ENCODE results near the gene CRABP2. TPM values are rescaled to one million over a fixed set of nuclear protein-coding genes. Genes with fewer than 3 reads are reported as not detected.
A peak's percentile ranks its signal among the peaks of the same experiment; 100 is the strongest.

Gene CRABP2
- total and polyA plus RNA-seq, 10 donors: 1.2 to 13.1 (median 3.7) TPM

DNA sequence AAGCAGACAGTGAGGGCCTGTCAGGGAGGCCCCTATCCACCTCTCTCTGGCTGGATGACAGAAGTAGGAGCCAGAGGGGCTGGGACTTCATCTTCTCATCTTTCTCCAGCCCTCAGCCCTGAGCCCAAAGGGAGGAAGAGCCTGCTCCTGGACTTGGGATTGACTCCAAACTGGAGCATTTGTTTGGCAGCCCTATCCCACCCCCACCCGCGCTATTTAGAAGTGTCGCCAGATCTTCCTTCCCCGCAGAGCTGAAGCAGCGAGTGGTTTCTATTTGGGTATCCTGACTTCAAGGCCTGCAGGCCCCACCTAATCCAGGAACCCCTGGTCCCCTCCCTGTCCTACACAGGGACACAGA, 37.8 kb downstream of the CRABP2 start:
- H3K4me1 ChIP-seq: peaks cover 36 to 96% (median 76%) of the 10 kb centered on the region in 6 donors
- whole genome bisulfite sequencing, 5 donors: 45 to 92% (median 66%) methylated on average over 5 of the region's 5 CpGs
- H3K4me3 ChIP-seq: no peak overlapping the region
- DNase-seq: no peak
- intact Hi-C loops (cut with DNase I; ENCODE audit: low total_unique reads): no loop called here
- peaks cover 0 to 21% (median 0%) of the 10 kb centered on the region in 6 donors for H3K36me3 ChIP-seq
- no peak for TF ChIP-seq POLR2AphosphoS5 (IDR thresholded peaks at IDR 0.05)
- TF ChIP-seq, protein P1, sequence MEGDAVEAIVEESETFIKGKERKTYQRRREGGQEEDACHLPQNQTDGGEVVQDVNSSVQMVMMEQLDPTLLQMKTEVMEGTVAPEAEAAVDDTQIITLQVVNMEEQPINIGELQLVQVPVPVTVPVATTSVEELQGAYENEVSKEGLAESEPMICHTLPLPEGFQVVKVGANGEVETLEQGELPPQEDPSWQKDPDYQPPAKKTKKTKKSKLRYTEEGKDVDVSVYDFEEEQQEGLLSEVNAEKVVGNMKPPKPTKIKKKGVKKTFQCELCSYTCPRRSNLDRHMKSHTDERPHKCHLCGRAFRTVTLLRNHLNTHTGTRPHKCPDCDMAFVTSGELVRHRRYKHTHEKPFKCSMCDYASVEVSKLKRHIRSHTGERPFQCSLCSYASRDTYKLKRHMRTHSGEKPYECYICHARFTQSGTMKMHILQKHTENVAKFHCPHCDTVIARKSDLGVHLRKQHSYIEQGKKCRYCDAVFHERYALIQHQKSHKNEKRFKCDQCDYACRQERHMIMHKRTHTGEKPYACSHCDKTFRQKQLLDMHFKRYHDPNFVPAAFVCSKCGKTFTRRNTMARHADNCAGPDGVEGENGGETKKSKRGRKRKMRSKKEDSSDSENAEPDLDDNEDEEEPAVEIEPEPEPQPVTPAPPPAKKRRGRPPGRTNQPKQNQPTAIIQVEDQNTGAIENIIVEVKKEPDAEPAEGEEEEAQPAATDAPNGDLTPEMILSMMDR (IDR thresholded peaks at IDR 0.05 in 8 of 11, conservative IDR thresholded peaks at IDR 0.05 in 3 of 11): no peak
- TF ChIP-seq POLR2A (IDR thresholded peaks at IDR 0.05): no peak
- peaks cover 0 to 7% (median 0%) of the 10 kb centered on the region in 7 donors for H3K27me3 ChIP-seq (replicated peaks in 1 of 7)
- peak overlapping the region; percentile 74 to 87 (median 79) for H3K27ac ChIP-seq
- no peaks in the 10 kb centered on the region for H3K9me3 ChIP-seq

DNA sequence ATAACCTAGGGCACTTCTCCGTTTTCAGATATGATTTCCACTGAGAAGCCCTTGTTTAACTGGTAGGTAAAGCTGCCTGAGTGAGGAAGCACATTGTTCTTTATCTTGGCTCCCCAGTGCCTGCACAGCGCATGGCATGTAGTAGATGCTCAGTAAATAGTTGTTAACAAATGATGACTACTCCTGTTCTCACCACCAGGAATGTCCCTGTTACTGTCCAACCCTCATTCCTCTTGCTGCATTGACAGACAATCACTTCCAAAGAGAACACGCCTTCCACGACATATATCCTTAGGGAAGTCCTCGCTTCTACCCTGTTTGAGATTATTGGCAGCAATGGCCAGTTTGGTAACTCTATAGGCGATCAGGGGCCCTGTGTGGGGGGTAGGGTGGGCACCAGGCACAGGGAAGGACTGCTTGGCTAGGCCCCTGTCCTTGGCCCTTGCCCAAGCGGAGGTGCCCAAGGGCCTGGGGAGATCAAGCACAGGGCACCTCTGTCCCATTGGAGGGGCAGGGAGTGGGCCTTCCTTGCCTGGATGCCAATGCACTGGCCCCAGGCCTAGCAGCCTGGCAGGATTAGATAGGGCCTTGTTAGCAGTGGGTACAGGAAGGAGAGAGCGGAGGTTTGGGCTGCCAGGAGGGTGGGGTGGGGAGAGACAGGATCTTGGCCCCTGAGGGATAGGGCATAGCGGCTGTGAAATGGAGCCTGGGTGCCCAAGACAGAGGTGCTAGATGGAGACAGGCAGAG, 38.3 kb downstream of the CRABP2 start:
- Histone ChIP-seq H3K9me3 (no peaks in the 10 kb centered on the region), H3K4me1 (peaks cover 41 to 98% (median 79%) of the 10 kb centered on the region in 6 donors), H3K4me3 (no peak overlapping the region), H3K36me3 (peaks cover 0 to 16% (median 0%) of the 10 kb centered on the region in 6 donors), H3K27ac (peak overlapping the region; percentile 74 to 87 (median 79)), H3K27me3 (replicated peaks in 1 of 7) (peaks cover 0 to 7% (median 0%) of the 10 kb centered on the region in 7 donors)
- WGBS, 5 donors: 74 to 89% (median 78%) methylated on average over 9 of the region's 9 CpGs
- DNase-seq: no peak
- intact Hi-C loops (cut with DNase I; ENCODE audit: low total_unique reads): no loop called here
- TF ChIP-seq POLR2A (IDR thresholded peaks at IDR 0.05) (no peak), POLR2AphosphoS5 (IDR thresholded peaks at IDR 0.05) (peak; percentile 62 to 73 (median 65))
- TF ChIP-seq, protein P1 (IDR thresholded peaks at IDR 0.05 in 8 of 11, conservative IDR thresholded peaks at IDR 0.05 in 3 of 11): no peak

DNA sequence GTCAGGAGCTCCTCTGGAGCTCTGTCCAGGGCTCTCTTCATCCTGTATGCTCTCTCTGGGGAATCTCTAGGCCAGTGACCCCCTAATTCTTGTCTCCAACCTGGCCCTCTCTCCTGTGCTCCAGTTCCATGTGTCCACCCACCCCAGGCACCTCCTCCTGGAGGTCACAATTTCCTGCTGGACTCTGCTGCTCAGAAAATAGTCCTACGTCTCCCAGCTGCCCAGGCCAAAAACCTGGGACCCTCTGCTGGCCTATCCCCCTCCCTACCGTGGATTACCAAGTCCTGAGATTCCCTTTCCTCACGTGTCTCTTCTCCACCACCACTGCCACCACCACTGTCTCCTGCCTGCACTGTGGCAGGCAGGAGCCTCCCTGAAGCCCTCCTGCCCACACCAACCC, 39.8 kb downstream of the CRABP2 start:
- Histone ChIP-seq H3K4me1 (peaks cover 54 to 100% (median 87%) of the 10 kb centered on the region in 6 donors), H3K27ac (peak overlapping the region; percentile 53 to 87 (median 79)), H3K27me3 (replicated peaks in 1 of 7) (peaks cover 0 to 2% (median 0%) of the 10 kb centered on the region in 7 donors), H3K9me3 (no peaks in the 10 kb centered on the region), H3K4me3 (no peak overlapping the region), H3K36me3 (peaks cover 0 to under 1% (median 0%) of the 10 kb centered on the region in 6 donors)
- intact Hi-C loops (cut with DNase I; ENCODE audit: low total_unique reads): no loop called here
- no peak for DNase-seq
- WGBS, 5 donors: 58 to 75% (median 64%) methylated on average over 3 of the region's 3 CpGs
- TF ChIP-seq POLR2A (IDR thresholded peaks at IDR 0.05) (no peak), POLR2AphosphoS5 (IDR thresholded peaks at IDR 0.05) (no peak)
- TF ChIP-seq, protein P1 (IDR thresholded peaks at IDR 0.05 in 8 of 11, conservative IDR thresholded peaks at IDR 0.05 in 3 of 11): no peak

DNA sequence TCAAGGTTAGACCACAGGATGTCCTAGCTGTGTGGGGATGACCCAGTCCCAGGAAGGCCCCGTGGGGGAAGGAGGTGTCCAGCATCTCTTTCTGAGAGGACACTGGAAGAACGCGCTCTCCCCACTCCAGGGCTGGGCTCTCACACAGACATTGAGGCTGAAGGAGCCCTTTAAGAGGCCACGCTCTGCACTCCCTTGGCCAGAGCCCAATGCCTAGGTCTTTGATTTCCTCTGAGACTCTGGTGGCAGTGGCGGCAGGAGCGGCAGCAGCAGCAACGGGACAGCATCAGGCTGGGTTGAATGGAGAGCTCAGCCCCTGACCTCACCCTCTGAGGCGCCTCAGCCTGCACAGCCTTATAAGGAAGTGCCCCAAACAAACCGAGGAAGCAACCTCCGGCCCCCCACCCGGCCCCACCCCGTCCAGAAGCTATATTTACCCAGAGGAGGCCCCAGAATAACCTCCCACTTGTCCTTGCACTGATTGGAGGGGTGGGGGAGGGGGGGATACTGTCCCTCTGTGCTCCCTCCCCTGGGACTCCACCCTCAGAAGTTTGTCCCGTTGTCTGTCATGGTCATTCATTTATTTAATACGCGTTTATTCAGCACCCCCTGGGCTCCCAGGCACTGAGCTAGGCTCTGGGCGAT, 40.5 kb downstream of the CRABP2 start:
- TF ChIP-seq POLR2AphosphoS5 (IDR thresholded peaks at IDR 0.05) (peak in 1 of 3 donors; percentile 51), POLR2A (IDR thresholded peaks at IDR 0.05) (no peak)
- TF ChIP-seq, protein P1 (IDR thresholded peaks at IDR 0.05 in 8 of 11, conservative IDR thresholded peaks at IDR 0.05 in 3 of 11): no peak
- no peak for DNase-seq
- Histone ChIP-seq H3K4me3 (peak overlapping the region in 1 of 8 donors; percentile 12), H3K27me3 (replicated peaks in 1 of 7) (no peaks in the 10 kb centered on the region), H3K4me1 (peaks cover 57 to 100% (median 89%) of the 10 kb centered on the region in 6 donors), H3K9me3 (no peaks in the 10 kb centered on the region), H3K27ac (peak overlapping the region; percentile 53 to 87 (median 79)), H3K36me3 (no peaks in the 10 kb centered on the region)
- WGBS, 5 donors: 25 to 30% (median 25%) methylated on average over 12 to 16 of the region's 16 CpGs
- intact Hi-C loops (cut with DNase I; ENCODE audit: low total_unique reads): no loop called here
